A673 (cell line): ENCODE results near the gene HNRNPUL1. TPM values are rescaled to one million over a fixed set of nuclear protein-coding genes. Genes with fewer than 3 reads are reported as not detected.
"Not testable (repeated sequence)": the region's sequence is repeated elsewhere in the genome, so short reads cannot be mapped to it uniquely, and the experiment has no call there.

Source experiments
- BruUV-seq: library from RNA; stranded (reverse); fragments of 400-500 nt; replicated peaks from 2 replicates; lab custom pipeline; 2021; lab: Mats Ljungman, UMichigan
- CTCF ChIA-PET: fragments of 300-600 bp; sonication (Branson Sonifier 250); formaldehyde crosslinking; loops from one replicate; lab custom pipeline; 2022; ENCODE audit warnings: antibody characterized with exemption; lab: Charles Lee
- POLR2A ChIA-PET: fragments of 300-600 bp; sonication (Branson Sonifier 250); formaldehyde crosslinking; loops from one replicate; lab custom pipeline; 2022; ENCODE audit warnings: antibody characterized with exemption; ENCODE audit not compliant: low non-redundant PET; lab: Charles Lee
- DNase-seq: peaks from one replicate; pipeline ENCODE4 v3.0.0-alpha.2; 2015; ENCODE audit warnings: low spot score
- H3K27ac ChIP-seq: fragments of 200-600 bp; sonication (generic); 2 replicates; pipeline ENCODE4 v1.5.1; 2016; ENCODE audit warnings: mixed run types, low read depth, mild to moderate bottlenecking, mixed read lengths, antibody characterized with exemption, low read length; ENCODE audit not compliant: poor library complexity, severe bottlenecking
- H3K27me3 ChIP-seq: fragments of 200-600 bp; sonication (generic); replicated peaks from 2 replicates; pipeline ENCODE4 v1.6.1; 2017; ENCODE audit warnings: mixed run types, low read depth, mild to moderate bottlenecking, mixed read lengths, antibody characterized with exemption, low read length; ENCODE audit not compliant: insufficient read depth, poor library complexity
- H3K36me3 ChIP-seq: fragments of 200-600 bp; sonication (generic); 2 replicates; pipeline ENCODE4 v1.6.1; 2016; ENCODE audit warnings: mixed run types, mild to moderate bottlenecking, mixed read lengths, antibody characterized with exemption, low read length; ENCODE audit not compliant: insufficient read depth, poor library complexity, severe bottlenecking
- H3K4me1 ChIP-seq: fragments of 200-600 bp; sonication (generic); 2 replicates; pipeline ENCODE4 v1.6.1; 2017; ENCODE audit warnings: mixed run types, mild to moderate bottlenecking, mixed read lengths, antibody characterized with exemption, low read length; ENCODE audit not compliant: insufficient read depth, poor library complexity, severe bottlenecking
- H3K4me3 ChIP-seq: fragments of 200-600 bp; sonication (generic); 2 replicates; pipeline ENCODE4 v1.5.1; 2016; ENCODE audit warnings: low read depth, mixed run types, mild to moderate bottlenecking, mixed read lengths, low read length; ENCODE audit not compliant: poor library complexity, severe bottlenecking
- H3K9me3 ChIP-seq: fragments of 200-600 bp; sonication (generic); 2 replicates; pipeline ENCODE4 v1.6.1; 2016; ENCODE audit warnings: mixed run types, low read depth, mild to moderate bottlenecking, mixed read lengths, antibody characterized with exemption, low read length; ENCODE audit not compliant: poor library complexity, severe bottlenecking
- EZH2 ChIP-seq: fragments of 200-600 bp; sonication (generic); IDR thresholded peaks from 2 replicates; pipeline ENCODE4 v1.6.1; 2017; ENCODE audit warnings: borderline replicate concordance, low read depth, mild to moderate bottlenecking, mixed read lengths, antibody characterized with exemption, low read length; ENCODE audit not compliant: poor library complexity, severe bottlenecking
- intact Hi-C: fragments of 100-400 bp; cut with micrococcal nuclease; formaldehyde crosslinking; loops from one replicate; pipeline ENCODE4 v1.10.0; 2022; ENCODE audit not compliant: unreplicated experiment
- total RNA-seq: library from RNA; stranded (reverse); gene quantifications from 2 replicates; pipeline ENCODE4 v1.2.3, GENCODE V29; 2021
- TF ChIP-seq, protein P1 (sequence below): fragments of 300-800, 200-600 bp; sonication (generic); conservative IDR thresholded peaks from 2 replicates; pipeline ENCODE4 v1.5.1; 2017; ENCODE audit warnings: low read depth, mild to moderate bottlenecking, antibody characterized with exemption, low read length, moderate library complexity, mixed read lengths

Gene HNRNPUL1
- total RNA-seq, 1 experiment from 2014 or later, result 344 TPM

DNA sequence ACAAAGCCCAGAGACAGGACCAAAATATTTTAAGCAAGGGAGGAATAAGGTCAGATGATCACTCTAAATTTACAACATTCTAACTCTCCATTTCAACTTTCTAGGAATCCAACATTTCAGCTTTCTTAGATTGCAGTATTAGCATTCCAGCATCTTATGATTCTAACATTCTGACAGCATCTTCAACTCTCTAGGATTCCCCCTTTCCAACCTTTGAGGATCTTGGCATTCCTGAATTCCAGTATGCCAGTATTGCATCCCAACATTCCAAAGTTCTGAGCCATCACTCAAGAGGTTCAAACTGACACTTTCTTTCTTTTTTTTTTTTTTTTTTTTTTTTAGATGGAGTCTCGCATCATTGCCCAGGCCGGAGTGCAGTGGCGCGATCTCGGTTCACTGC lies 75.8 kb downstream of the HNRNPUL1 start:
- DNase-seq, result no peak
- Histone ChIP-seq H3K27me3 (no peaks in the 10 kb centered on the region), H3K4me3 (no peak overlapping the region), H3K36me3 (peaks cover 47% of the 10 kb centered on the region), H3K4me1 (no peaks in the 10 kb centered on the region), H3K9me3 (no peaks in the 10 kb centered on the region), H3K27ac (no peak overlapping the region)
- TF ChIP-seq, protein P1, sequence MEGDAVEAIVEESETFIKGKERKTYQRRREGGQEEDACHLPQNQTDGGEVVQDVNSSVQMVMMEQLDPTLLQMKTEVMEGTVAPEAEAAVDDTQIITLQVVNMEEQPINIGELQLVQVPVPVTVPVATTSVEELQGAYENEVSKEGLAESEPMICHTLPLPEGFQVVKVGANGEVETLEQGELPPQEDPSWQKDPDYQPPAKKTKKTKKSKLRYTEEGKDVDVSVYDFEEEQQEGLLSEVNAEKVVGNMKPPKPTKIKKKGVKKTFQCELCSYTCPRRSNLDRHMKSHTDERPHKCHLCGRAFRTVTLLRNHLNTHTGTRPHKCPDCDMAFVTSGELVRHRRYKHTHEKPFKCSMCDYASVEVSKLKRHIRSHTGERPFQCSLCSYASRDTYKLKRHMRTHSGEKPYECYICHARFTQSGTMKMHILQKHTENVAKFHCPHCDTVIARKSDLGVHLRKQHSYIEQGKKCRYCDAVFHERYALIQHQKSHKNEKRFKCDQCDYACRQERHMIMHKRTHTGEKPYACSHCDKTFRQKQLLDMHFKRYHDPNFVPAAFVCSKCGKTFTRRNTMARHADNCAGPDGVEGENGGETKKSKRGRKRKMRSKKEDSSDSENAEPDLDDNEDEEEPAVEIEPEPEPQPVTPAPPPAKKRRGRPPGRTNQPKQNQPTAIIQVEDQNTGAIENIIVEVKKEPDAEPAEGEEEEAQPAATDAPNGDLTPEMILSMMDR, result no peak
- no peak for TF ChIP-seq EZH2
- BruUV-seq, result TSS peak; percentile 71
- ChIA-PET POLR2A (no interaction called here), CTCF (no interaction called here)
- intact Hi-C loops, result no loop called here

DNA sequence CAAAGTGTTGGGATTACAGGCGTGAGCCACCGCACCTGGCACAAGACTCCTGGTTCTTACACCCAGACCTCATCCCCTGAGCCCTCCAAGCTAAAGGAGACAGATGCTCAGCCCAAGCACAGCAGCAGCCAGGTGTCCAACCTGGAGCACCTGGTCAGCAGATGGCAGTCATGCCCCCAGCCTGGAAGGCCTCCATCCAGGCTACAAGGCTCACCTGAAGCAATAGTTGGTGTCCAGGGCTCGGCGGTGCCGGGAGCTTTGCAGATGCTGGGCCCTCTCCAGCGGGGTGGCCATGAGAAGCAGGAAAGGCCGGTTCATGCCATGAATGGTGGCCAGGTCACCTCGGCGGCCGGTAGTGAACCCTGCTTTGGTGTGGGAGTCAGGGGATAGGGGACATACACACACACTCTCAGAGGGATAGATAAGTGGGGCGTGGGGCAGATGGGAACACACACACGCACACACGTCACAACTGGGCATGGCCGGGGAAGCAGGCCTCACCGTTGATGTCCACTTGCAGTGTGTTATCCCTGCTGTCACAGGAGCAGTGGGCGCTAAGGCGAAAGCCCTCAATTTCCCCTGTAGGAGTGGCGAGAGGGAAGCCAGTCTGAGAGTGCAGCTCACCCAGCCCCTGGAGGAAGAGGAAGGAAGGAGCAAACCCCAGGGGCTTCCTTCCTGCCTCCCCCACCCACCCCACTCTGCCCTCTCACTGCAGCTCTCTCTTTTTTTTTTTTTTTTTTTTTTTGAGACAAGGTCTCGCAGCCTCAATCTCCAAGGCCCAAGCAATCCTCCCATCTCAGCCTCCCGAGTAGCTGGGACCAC lies 77.7 kb downstream of the HNRNPUL1 start:
- H3K27ac ChIP-seq, result no peak overlapping the region
- TF ChIP-seq, protein P1, result no peak
- no peak for TF ChIP-seq EZH2
- no TSS peak for BruUV-seq
- H3K9me3 ChIP-seq, result no peaks in the 10 kb centered on the region
- peaks cover 49% of the 10 kb centered on the region for H3K36me3 ChIP-seq
- CTCF ChIA-PET, result interaction anchor here (0.7 kb wide), 1 partner anchor 37 kb away, joined by 7 read pairs; no protein-coding TSS in a partner anchor
- H3K4me3 ChIP-seq, result no peak overlapping the region
- intact Hi-C loops, result no loop called here
- DNase-seq, result no peak
- H3K27me3 ChIP-seq, result no peaks in the 10 kb centered on the region
- H3K4me1 ChIP-seq, result no peaks in the 10 kb centered on the region
- POLR2A ChIA-PET, result interaction anchor here (0.6 kb wide), 1 partner anchor 67 kb away, joined by 9 read pairs; no protein-coding TSS in a partner anchor

DNA sequence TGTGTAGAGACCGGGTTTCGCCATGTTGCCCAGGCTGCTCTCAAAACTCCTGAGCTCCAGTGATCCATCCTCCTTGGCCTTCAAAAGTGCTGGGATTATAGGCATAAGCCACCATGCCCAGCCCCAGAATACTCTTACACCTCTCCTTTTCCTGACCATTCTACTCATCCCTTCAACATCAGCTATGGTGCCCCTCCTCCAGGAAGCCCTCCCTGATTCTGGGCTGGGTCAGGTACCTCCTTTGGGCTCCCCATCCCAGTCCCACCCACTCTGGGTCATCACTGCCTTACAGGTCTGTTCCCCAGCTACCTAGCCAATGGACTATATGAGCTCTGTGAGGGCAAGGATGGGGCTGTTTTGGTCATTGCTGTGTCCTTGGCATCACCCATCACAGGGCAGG lies 80.0 kb downstream of the HNRNPUL1 start:
- Histone ChIP-seq H3K9me3 (no peaks in the 10 kb centered on the region), H3K27me3 (no peaks in the 10 kb centered on the region), H3K36me3 (peaks cover 53% of the 10 kb centered on the region), H3K4me1 (no peaks in the 10 kb centered on the region), H3K27ac (no peak overlapping the region), H3K4me3 (no peak overlapping the region)
- DNase-seq, result no peak
- TF ChIP-seq EZH2, result no peak
- TF ChIP-seq, protein P1, result no peak
- BruUV-seq, result no TSS peak
- POLR2A ChIA-PET, result no interaction called here
- CTCF ChIA-PET, result no interaction called here
- intact Hi-C loops, result no loop called here

DNA sequence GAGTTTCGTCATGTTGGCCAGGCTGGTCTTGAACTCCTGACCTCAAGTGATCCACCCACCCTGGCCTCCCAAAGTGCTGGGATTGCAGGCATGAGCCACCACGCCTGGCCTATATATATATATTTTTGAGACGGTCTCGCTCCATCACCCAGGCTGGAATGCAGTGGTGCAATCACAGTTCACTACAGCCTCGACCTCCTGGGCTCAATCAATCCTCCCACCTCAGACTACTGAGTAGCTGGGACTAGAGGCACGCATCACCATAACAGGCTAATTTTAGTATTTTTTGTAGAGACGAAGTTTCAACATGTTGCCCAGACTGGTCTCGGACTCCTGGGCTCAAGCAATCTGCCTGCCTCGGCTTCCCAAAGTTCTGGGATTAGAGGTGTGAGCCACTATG lies 82.7 kb downstream of the HNRNPUL1 start:
- peaks cover 34% of the 10 kb centered on the region for H3K36me3 ChIP-seq
- BruUV-seq, H3K4me1 ChIP-seq, POLR2A ChIA-PET, DNase-seq, CTCF ChIA-PET, H3K4me3 ChIP-seq, intact Hi-C loops, H3K27me3 ChIP-seq, H3K9me3 ChIP-seq, H3K27ac ChIP-seq: not testable (repeated sequence)
